WTC11 (cell line): Measurements from ENCODE around the gene CBLIF.

Experiments
- ARID4B ChIP-seq: sonication (generic); formaldehyde crosslinking; IDR thresholded peaks from 2 replicates; pipeline ENCODE4 v1.8.0; 2023; ENCODE audit warnings: missing genetic modification reagents, mild to moderate bottlenecking, borderline replicate concordance
- ATF1 ChIP-seq: sonication (generic); formaldehyde crosslinking; IDR thresholded peaks from 2 replicates; pipeline ENCODE4 v1.8.1; 2023; ENCODE audit warnings: mild to moderate bottlenecking, moderate library complexity, missing genetic modification reagents
- CTCF ChIP-seq: fragments of 200-600 bp; IDR thresholded peaks from 2 replicates; pipeline ENCODE4 v1.8.0; 2022; ENCODE audit warnings: antibody characterized with exemption
- MYBL2 ChIP-seq: sonication (generic); formaldehyde crosslinking; IDR thresholded peaks from 2 replicates; pipeline ENCODE4 v1.8.1; 2023; ENCODE audit warnings: mild to moderate bottlenecking, moderate library complexity, missing genetic modification reagents
- NR3C1 ChIP-seq: sonication (generic); formaldehyde crosslinking; conservative IDR thresholded peaks from 2 replicates; pipeline ENCODE4 v1.8.1; 2023; ENCODE audit warnings: low read depth, mild to moderate bottlenecking, missing genetic modification reagents
- SP1 ChIP-seq: sonication (generic); formaldehyde crosslinking; conservative IDR thresholded peaks from 2 replicates; pipeline ENCODE4 v1.8.1; 2022; ENCODE audit warnings: missing genetic modification reagents
- TEAD4 ChIP-seq: sonication (generic); formaldehyde crosslinking; IDR thresholded peaks from 2 replicates; pipeline ENCODE4 v1.8.0; 2022; ENCODE audit warnings: mild to moderate bottlenecking, missing genetic modification reagents

- TF ChIP-seq CTCF (no peak), NR3C1 (CRISPR knock-in tag) (no peak), ATF1 (CRISPR knock-in tag) (no peak), TEAD4 (CRISPR knock-in tag) (no peak), MYBL2 (no peak), SP1 (CRISPR knock-in tag) (no peak), ARID4B (CRISPR knock-in tag) (no peak)
These were observed 3.0 kb downstream of the CBLIF start for GRCh38 chr11:59842316-59842715.
